Measurements from ENCODE around the gene B2M. TPM values are rescaled to one million over a fixed set of nuclear protein-coding genes. Genes with fewer than 3 reads are reported as not detected.

Gene B2M
- 4,741 TPM for total RNA-seq
- long read RNA-seq, transcript B2M-213 (1 exons, 2,329 nt): minor isoform, 272 of 4,995 reads
- long read RNA-seq, transcript B2M-204 (4 exons, 1,705 nt): major isoform, 4,602 of 4,995 reads
- long read RNA-seq, transcript B2M-208 (3 exons, 1,081 nt): minor isoform, 33 of 4,995 reads
- long read RNA-seq, transcript B2M-214 (1 exons, 2,403 nt): minor isoform, 18 of 4,995 reads
- long read RNA-seq, partial matches to known transcripts: 58 of 4,995 reads
- long read RNA-seq, other reads (novel, unspliced or antisense): 9 of 4,995 reads

- no peak for TF ChIP-seq CTCF (IDR thresholded peaks at IDR 0.05)
- ATAC-seq (peak; percentile 94 to 95), DNase-seq (peak; percentile 95)
- intact Hi-C loops (cut with DNase I): no loop called here
- Histone ChIP-seq H3K4me3 (peak within 1 kb of the TSS; percentile 80), H3K27me3 (ENCODE audit: low read depth) (no peaks in the 10 kb centered on the region), H3K9me3 (no peaks in the 10 kb centered on the region), H3K36me3 (peaks cover 19% of the 10 kb centered on the region), H3K4me1 (peaks cover 59% of the 10 kb centered on the region), H3K27ac (peak within 1 kb of the TSS; percentile 99)
These were observed at the start of gene B2M, which contains the start of gene PATL2 for GRCh38 chr15:44711096-44711742. B2M (plus strand) TSS chr15:44711517; CDS start chr15:44711547, 30 bp downstream. PATL2 (minus strand) TSS chr15:44711323; CDS start chr15:44676490, 34,833 bp downstream.

DNA sequence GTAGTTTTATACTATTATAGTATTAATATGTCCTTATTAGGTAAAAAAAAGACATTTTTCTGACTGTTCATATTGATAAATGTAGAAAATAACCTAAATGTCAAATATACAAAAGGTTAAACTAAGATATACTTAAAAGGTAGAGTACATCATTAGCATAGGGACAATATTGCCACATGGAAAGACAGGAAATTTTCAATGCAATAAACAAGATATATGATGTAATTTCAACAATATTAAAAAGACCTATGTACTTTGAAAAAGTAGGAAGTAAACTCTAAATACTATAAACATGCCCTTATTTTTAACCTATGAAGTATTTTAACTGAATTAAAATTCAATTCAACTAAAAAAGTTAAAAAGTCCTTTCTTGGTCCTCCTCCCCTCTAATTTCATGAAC lies 49.7 kb upstream of the B2M start:
- intact Hi-C loops (cut with DNase I): loop anchor here (10.0 kb wide), 1 partner anchor 73 kb away; the partner anchor contains the start of gene TRIM69
- DNase-seq (no peak), ATAC-seq (no peak)
- peaks cover 34% of the 10 kb centered on the region for H3K36me3 ChIP-seq
- H3K27ac ChIP-seq: peak overlapping the region; percentile 98
- peaks cover 34% of the 10 kb centered on the region for H3K4me1 ChIP-seq
- TF ChIP-seq CTCF (IDR thresholded peaks at IDR 0.05): no peak
- H3K27me3 ChIP-seq (ENCODE audit: low read depth): no peaks in the 10 kb centered on the region
- H3K9me3 ChIP-seq: no peaks in the 10 kb centered on the region
- H3K4me3 ChIP-seq: peak overlapping the region; percentile 82

DNA sequence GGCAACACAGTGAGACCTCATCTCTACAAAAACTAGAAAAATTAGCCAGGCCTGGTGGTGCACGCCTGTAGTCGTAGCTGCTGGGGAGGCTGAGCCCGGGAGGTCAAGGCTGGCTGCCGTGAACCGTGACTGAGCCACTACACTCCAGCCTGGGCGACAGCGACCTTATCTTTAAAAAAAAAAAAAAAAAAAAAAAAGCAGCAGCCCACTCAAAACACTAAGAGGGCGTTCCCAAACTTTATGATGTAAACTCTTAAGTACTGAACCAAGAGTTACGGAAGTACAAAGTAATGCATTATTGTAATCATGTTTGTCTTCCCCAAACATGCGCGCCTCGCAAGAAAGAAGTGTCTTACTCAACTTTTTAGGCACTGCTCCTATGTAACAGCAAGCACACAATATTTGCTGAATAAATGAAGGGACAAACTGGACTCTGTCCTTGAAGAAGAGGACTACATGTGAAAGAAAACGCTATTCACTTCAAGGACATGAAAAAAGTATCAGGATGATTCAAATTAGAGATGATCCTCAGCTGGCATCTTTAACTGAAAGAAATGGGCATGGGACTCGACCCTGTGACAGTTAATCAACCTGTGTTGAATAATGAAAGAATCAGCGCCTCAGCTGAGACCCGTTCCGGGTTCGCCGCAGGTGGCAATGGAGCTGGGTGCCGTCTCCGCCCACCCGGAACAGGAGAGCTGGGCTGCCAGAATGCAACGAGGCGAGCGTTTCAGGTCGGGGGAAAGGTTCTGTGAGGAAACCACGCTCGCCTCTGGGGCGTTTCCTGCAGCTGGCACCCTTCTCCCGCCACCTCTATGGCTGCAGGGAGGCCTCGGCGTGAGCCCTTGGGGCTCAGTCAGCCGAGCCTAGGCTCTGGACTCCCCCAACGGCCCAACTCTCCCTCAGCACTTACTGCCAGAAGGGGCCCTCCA lies 48.6 kb upstream of the B2M start:
- TF ChIP-seq CTCF (IDR thresholded peaks at IDR 0.05): no peak
- DNase-seq: peak; percentile 81
- peak; percentile 80 to 83 for ATAC-seq
- Histone ChIP-seq H3K9me3 (no peaks in the 10 kb centered on the region), H3K27me3 (ENCODE audit: low read depth) (no peaks in the 10 kb centered on the region), H3K4me3 (peak overlapping the region; percentile 82), H3K4me1 (peaks cover 37% of the 10 kb centered on the region), H3K27ac (peak overlapping the region; percentile 98), H3K36me3 (peaks cover 23% of the 10 kb centered on the region)
- intact Hi-C loops (cut with DNase I): loop anchor here (10.0 kb wide), 1 partner anchor 72 kb away; the partner anchor contains the start of gene TRIM69

GRCh38 chr15:44663410-44664308 lies 47.7 kb upstream of the B2M start, which contains the start of gene SPG11:
SPG11 (minus strand) TSS chr15:44663662; CDS start chr15:44663647, 15 bp downstream.
- H3K9me3 ChIP-seq: no peaks in the 10 kb centered on the region
- DNase-seq (peak; percentile 99), ATAC-seq (peak; percentile 98 to 99)
- H3K4me1 ChIP-seq: peaks cover 37% of the 10 kb centered on the region
- peak; percentile 97 for TF ChIP-seq CTCF (IDR thresholded peaks at IDR 0.05)
- no peaks in the 10 kb centered on the region for H3K27me3 ChIP-seq (ENCODE audit: low read depth)
- H3K4me3 ChIP-seq: peak within 1 kb of the TSS; percentile 82
- peaks cover 13% of the 10 kb centered on the region for H3K36me3 ChIP-seq
- peak within 1 kb of the TSS; percentile 98 for H3K27ac ChIP-seq
- intact Hi-C loops (cut with DNase I): loop anchor here (10.0 kb wide), 1 partner anchor 71 kb away; the partner anchor contains the start of gene TRIM69

Measured in lower lobe of right lung (tissue), 2 donors.